Measurements from ENCODE around the gene NLN.

DNA sequence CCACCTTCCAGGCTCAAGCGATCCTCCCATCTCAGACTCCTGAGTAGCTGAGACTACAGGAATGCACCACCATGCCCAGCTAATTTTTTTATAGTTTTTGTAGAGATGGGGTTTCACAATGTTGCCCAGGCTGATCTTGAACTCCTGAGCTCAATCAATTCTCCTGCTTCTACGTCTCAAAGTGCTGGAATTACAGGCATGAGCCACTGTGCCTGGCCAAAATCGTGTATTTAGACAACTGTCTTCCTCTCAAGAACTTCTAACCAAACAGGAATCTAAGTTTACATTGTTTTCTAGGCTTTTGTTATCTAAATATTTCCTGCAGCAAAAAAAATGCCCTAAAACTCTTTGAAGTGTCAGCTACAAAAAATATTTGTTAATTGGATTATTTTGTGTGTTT, 78.8 kb downstream of the NLN start:
- TF ChIP-seq, protein P1, sequence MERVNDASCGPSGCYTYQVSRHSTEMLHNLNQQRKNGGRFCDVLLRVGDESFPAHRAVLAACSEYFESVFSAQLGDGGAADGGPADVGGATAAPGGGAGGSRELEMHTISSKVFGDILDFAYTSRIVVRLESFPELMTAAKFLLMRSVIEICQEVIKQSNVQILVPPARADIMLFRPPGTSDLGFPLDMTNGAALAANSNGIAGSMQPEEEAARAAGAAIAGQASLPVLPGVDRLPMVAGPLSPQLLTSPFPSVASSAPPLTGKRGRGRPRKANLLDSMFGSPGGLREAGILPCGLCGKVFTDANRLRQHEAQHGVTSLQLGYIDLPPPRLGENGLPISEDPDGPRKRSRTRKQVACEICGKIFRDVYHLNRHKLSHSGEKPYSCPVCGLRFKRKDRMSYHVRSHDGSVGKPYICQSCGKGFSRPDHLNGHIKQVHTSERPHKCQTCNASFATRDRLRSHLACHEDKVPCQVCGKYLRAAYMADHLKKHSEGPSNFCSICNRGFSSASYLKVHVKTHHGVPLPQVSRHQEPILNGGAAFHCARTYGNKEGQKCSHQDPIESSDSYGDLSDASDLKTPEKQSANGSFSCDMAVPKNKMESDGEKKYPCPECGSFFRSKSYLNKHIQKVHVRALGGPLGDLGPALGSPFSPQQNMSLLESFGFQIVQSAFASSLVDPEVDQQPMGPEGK (CRISPR knock-in tag; IDR thresholded peaks at IDR 0.05; ENCODE audit: borderline replicate concordance), result no peak
- no peak for TF ChIP-seq ZNF8 (CRISPR knock-in tag; IDR thresholded peaks at IDR 0.05)
- TF ChIP-seq RARB (CRISPR knock-in tag; IDR thresholded peaks at IDR 0.05), result no peak
- TF ChIP-seq, protein P2, sequence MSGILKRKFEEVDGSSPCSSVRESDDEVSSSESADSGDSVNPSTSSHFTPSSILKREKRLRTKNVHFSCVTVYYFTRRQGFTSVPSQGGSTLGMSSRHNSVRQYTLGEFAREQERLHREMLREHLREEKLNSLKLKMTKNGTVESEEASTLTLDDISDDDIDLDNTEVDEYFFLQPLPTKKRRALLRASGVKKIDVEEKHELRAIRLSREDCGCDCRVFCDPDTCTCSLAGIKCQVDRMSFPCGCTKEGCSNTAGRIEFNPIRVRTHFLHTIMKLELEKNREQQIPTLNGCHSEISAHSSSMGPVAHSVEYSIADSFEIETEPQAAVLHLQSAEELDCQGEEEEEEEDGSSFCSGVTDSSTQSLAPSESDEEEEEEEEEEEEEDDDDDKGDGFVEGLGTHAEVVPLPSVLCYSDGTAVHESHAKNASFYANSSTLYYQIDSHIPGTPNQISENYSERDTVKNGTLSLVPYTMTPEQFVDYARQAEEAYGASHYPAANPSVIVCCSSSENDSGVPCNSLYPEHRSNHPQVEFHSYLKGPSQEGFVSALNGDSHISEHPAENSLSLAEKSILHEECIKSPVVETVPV (CRISPR knock-in tag; IDR thresholded peaks at IDR 0.05), result no peak
- no peak for TF ChIP-seq ZC3H10 (CRISPR knock-in tag; IDR thresholded peaks at IDR 0.05)
